Measurements from ENCODE around the gene GPBAR1. TPM values are rescaled to one million over a fixed set of nuclear protein-coding genes. Genes with fewer than 3 reads are reported as not detected.

Gene GPBAR1
- total RNA-seq, 1 experiment from 2014 or later, result not detected

DNA sequence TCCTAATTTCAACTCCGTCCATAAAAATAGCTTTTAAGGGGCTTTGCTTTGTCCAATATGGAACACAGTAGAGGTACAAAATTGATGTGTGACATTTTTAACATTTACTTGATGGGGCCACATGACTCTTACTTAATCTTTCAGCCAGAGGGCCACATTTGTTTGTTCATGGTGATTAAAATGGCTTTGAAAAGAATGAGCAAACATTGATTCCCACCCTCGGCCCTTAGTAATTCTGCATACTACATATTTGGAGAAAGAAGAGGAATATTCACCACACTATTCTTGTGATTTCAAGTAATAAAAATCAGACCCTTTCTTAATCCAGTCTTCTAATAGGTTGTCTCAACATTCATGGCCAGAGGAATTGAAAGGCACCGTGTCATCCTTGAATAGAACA is 26.3 kb upstream of the GPBAR1 start:
- in situ Hi-C loops (cut with HindIII; ENCODE audit: low pct_unique_long_range_greater_than_20kb, low sequenced_read_pairs), result no loop called here
- DNase-seq (ENCODE audit: low read depth, low spot score), result no peak

DNA sequence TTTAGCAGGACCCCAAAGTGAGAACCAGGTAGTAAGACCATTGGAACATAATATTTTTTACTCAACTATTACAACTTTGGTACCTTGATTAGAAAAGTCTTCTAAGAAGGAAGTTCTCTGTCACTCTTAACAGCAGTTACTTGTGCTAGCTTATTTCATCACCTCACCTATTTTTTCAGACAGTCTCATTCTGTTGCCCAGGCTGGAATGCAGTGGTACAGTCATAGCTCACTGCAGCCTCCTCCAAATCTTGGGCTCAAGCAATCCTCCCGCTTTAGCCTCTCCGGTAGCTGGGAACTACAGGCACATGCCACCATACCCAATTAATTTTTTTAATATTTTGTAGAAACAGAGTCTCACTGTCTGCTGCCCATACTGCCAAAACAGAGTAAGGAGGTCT is 25.8 kb upstream of the GPBAR1 start:
- in situ Hi-C loops (cut with HindIII; ENCODE audit: low pct_unique_long_range_greater_than_20kb, low sequenced_read_pairs), result no loop called here
- no peak for DNase-seq (ENCODE audit: low read depth, low spot score)

DNA sequence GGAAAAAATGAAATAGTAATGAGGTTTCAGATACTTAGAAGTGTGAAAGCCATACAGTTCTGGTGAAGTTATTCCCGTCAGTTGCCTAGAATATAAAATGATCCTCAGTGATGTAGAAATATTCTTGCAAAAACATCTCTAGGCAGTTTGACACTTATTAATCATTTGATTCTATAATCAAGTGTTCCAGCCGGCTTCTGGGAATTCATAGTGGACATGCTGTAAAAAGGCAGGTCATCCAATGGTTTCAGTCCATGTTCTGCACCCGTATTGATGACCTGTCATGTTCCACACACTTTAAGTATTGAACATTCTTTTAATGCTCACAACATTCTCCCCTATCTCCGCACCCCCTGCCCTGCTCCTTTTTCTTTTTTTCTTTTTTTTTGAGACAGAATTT is 24.0 kb upstream of the GPBAR1 start:
- DNase-seq (ENCODE audit: low read depth, low spot score), result no peak
- in situ Hi-C loops (cut with HindIII; ENCODE audit: low pct_unique_long_range_greater_than_20kb, low sequenced_read_pairs), result no loop called here

DNA sequence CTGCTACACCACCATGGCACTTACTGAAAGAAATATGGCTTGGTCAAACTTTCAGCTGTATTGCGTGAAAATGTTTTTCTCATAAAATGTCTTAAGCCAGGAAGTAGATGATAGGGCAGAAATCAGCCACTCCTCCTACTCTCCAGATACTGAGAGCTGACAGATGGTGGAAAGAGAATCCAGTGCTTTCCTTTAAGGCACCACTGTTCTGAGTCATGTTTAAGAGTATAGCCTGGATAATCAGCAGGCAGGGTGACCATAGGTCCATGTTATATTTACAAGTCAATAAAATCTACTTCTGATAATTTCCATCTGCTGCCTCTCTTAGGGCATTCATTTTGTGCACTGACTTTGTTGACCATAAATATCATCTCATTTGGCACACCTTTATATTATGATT is 21.9 kb upstream of the GPBAR1 start:
- no peak for DNase-seq (ENCODE audit: low read depth, low spot score)
- in situ Hi-C loops (cut with HindIII; ENCODE audit: low pct_unique_long_range_greater_than_20kb, low sequenced_read_pairs), result no loop called here

DNA sequence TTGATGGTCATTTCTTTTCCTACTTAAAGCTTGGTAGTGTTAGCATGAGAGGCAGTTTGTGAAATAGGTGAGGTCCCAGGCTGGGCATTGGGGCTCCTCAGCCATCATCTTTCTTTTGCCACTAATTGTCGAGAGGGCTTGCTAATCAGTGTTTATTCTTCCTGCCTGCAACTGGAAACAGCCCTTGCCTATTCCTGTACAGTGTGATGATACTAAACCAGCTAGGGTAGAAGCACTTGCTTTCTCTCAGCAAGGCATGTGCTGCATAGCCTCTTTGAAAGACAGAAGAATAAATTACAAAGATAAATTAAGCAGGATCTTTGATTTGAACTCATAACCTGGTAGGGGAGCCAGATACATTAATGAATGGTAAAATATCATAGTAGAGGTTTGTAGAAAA is 16.6 kb upstream of the GPBAR1 start:
- in situ Hi-C loops (cut with HindIII; ENCODE audit: low pct_unique_long_range_greater_than_20kb, low sequenced_read_pairs), result no loop called here

DNA sequence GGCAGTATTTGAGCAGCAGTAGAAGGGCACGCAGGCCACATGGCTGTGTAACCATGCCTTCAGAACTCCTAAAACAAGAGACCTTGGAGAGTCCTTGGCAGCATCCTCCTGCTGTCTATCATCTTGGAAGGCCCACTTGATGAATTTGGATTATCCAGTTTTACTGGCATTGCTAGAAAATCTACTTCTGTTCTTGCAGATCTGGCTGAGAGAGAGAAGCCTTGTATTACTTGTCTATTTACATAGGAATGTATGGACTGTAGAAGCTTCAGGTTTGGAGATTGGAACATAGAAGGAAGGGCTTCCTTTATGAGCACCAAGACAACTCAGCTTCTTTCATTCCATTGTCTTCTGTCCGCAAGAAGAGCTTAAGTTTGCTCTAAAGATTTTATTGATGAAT is 16.1 kb upstream of the GPBAR1 start:
- in situ Hi-C loops (cut with HindIII; ENCODE audit: low pct_unique_long_range_greater_than_20kb, low sequenced_read_pairs), result no loop called here

More for the DNA sequence above, 16.6 kb upstream of the GPBAR1 start:
- DNase-seq (ENCODE audit: low read depth, low spot score), result no peak

DNA sequence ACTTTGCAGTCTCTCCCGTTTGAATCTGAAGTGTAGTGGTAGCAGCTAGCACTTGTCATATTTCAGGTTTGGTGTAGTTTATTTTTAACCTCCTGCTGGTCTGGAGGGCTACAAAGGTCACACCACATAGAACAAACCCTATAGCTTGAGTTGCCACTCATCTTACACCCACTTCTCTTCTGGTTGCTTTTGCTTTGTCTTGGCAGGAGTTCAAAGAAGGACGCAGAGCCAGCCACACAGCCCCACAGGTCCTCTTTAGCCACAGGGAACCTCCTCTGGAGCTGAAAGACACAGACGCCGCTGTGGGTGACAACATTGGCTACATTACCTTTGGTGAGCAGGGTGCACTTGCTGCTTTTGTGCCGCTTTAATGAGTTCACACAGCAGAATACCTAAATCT is 15.6 kb upstream of the GPBAR1 start:
- DNase-seq (ENCODE audit: low read depth, low spot score), result no peak
- in situ Hi-C loops (cut with HindIII; ENCODE audit: low pct_unique_long_range_greater_than_20kb, low sequenced_read_pairs), result no loop called here

More for the DNA sequence above, 16.1 kb upstream of the GPBAR1 start:
- DNase-seq (ENCODE audit: low read depth, low spot score), result no peak

DNA sequence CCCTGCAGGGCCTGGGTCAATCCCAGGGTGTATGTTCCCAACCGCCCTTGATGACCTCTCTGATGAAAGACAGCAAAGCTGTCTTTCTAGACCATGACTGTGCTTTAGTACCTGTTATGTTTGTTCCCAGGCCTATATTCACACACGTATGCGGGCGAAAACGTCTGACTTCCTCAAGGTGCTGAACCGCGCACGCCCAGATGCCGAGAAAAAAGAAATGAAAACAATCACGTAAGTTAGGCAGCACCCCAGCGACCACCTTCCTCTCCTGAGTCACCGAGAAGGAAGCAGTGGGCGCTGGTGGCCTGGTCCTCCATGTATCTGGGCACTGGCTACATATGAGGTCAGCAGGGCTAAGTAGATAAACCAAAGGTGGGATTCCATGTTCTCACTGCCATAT is 11.1 kb upstream of the GPBAR1 start:
- in situ Hi-C loops (cut with HindIII; ENCODE audit: low pct_unique_long_range_greater_than_20kb, low sequenced_read_pairs), result no loop called here
- no peak for DNase-seq (ENCODE audit: low read depth, low spot score)

DNA sequence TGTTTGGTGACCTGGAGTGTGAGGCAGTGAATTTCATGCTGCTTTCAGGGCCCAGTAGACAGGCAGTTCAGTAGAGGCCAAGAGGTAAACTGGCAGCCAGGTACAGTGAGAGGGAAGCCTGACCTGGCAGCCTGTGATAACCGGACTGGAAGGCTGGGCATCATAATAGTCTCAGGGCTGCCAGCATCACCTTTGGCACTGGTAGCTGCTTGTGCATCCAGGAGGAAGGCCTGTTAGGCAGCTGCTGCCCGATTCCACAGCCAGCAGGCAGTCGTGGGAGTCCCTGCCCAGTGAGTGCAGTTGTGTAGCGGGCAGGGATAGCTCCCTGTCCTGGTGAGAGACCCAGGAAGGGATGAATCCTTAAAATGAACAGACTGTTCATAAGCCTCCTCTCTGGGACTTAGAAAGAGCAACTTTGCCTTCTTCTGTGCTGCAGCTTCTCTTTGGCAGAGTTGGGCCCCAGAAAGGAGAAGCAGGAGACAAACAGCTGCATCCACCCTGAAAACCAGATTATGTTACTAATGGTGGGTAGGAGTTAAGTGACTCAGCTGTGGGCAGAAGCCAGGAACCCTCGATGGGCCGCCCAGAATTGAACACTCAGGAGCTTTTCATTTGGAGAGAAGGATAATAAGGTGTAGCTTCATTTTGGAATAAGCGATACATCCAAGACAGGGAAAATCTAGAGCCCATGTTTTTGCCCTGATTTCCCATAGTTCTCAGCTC is 8.1 kb upstream of the GPBAR1 start:
- in situ Hi-C loops (cut with HindIII; ENCODE audit: low pct_unique_long_range_greater_than_20kb, low sequenced_read_pairs), result no loop called here
- DNase-seq (ENCODE audit: low read depth, low spot score), result no peak

DNA sequence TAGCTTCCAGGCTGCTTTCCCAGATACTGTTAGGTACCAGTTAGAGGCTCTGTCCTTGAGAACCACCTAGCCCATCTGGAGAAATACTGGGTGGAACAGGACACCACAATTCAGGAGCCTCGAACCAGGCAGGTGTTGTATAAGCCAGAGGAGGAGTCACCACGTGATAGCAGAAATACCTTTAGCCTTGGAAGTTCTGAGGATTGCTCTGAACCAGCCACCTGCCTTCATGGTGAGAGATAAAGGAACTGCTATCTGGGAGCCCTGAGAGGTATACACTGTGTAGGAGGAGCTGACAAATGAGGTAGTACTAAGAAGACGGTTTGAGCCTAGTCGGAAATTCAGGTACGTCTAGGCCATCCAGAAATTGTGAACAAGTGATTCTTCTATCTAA is 7.6 kb upstream of the GPBAR1 start:
- no peak for DNase-seq (ENCODE audit: low read depth, low spot score)
- in situ Hi-C loops (cut with HindIII; ENCODE audit: low pct_unique_long_range_greater_than_20kb, low sequenced_read_pairs), result no loop called here

DNA sequence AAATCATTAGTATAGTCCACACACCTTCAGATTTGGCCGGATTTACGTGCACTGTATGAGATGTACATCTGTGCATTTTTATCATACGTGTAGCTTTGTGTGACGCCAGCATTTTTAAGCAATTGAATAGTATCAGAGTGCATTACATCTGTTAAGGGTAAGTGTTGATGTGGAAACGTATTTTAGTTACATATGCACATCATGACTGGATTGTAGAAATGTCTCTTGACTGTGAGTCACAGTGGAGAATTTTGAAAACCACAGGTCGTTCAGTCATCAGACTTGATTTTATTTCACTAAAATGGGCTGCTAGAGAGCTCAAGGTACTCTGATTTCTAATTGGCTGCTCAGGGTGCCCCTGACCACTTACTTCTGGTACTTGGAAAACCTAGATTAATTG is 5.4 kb upstream of the GPBAR1 start:
- in situ Hi-C loops (cut with HindIII; ENCODE audit: low pct_unique_long_range_greater_than_20kb, low sequenced_read_pairs), result no loop called here
- DNase-seq (ENCODE audit: low read depth, low spot score), result no peak

DNA sequence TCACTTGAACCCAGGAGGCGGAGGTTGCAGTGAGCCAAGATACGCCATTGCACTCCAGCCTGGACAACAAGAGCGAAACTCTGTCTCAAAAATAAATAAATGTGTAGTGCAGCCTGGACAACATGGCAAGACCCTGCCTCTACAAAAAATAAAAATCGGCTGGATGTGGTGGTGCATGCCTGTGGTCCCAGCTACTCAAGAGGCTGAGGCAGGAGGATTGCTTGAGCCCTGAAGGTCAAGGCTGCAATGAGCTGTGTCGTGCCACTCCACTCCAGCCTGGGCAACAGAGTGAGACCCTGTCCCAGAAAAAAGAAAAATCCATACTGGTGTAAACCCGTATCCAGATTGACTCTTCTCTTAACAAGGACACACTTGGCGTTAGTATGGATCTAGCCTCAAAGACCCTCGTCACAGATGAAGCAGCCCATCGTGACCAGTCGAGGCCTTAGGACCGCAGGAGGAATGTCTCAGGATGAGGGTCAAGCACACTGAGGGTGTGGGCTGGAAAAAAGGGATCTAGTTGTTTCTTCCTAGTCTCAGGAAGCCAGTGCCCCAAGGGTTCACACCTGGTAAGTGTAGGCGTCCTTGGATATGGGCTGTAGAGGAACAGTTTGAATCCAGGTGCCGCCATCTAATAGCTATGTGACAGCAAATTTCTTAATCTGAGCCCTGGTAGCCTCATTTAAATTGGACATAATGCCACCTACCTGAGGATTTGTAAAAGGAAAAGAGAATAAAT is 4.0 kb upstream of the GPBAR1 start:
- in situ Hi-C loops (cut with HindIII; ENCODE audit: low pct_unique_long_range_greater_than_20kb, low sequenced_read_pairs), result no loop called here

DNA sequence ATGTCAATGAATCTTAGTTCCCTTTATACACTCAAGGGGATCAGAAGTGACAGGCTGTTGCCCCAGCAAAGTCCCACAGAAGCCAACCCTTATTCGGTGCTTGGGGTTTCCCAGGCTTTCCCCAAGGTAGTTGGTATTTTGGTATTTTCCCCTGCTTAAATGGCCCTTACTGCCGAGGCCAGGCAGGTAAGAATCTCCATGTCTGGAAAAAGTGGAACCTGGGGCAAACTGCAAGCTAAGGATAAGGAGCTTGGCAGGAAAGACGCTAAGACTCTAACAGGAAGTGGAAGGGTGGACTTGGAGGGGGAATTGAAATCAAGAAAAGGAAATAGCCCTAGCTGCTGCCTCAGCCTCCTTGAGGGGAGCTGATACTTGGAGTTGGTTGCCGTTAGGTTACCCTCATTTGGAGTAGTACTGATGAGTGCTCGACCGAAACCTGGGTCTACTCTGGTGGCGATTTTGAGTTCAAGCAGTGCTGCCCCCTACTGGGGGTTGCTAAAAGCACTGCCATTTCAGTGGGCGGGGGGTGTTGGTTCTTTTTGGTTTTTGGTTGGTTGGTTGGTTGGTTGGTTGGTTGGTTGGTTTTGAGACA is 3.3 kb upstream of the GPBAR1 start:
- DNase-seq (ENCODE audit: low read depth, low spot score), result peak; percentile 74
- in situ Hi-C loops (cut with HindIII; ENCODE audit: low pct_unique_long_range_greater_than_20kb, low sequenced_read_pairs), result no loop called here

More for the DNA sequence above, 4.0 kb upstream of the GPBAR1 start:
- DNase-seq (ENCODE audit: low read depth, low spot score), result no peak

DNA sequence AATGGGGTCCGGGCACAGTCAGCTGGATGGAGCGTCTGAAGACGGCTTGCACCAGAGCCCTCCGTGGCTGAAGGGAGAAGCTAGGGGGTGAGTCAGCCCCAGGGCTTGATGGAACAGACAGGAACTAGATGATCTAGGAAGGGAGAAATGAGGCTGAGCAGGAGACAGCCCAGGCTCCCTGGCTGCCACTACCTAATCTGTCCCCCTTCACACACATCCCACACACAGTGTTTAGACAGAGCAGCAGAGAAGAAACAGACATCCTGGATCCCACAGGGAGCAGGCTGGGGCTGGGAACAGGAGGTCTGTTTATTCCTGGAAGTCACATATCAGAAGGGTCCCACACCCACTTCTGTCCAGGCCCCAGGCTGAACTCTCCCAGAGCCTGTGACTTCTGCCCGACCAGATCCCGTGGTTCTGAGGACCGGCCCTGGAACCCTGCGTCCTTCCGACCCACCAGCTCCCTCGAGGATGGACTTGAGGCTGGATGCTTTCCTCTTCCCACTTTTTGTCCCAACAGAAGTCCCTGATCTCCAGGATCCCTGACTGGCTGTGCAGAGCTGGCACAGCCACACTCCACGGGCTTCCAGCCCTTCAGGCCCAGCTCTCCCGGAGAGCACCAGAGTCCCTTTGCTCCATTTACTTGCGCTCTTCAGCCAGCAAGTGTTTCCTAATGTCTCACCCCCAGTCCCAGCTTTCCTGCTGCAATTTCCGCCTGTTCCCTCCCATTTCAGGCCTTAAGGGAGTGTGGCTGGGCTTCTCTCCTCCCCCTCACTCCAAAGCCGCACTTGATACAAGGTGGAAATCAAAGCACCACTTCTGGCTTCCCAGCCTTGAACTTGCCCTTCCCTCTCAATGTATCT is 1.5 kb upstream of the GPBAR1 start:
- in situ Hi-C loops (cut with HindIII; ENCODE audit: low pct_unique_long_range_greater_than_20kb, low sequenced_read_pairs), result no loop called here
- no peak for DNase-seq (ENCODE audit: low read depth, low spot score)

DNA sequence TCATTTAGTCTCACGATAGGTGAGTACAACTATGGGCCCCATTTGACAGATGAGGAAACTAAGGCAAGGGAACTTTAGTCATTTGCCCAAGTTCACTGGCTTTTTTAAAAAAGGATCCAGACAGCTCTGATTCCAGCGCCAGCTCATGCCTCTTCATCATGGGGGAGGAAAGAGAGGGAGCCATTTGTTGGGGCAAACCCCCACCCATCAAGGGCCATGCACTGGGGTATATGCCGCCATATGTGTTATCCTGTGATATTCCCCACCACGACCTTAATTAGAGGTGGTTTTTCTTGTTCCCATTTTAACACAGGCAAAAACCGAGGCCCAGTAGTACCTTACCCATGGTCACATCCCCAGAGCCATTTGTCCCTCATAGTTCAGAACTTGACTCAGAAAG is 649 bp upstream of the GPBAR1 start:
- in situ Hi-C loops (cut with HindIII; ENCODE audit: low pct_unique_long_range_greater_than_20kb, low sequenced_read_pairs), result no loop called here
- DNase-seq (ENCODE audit: low read depth, low spot score), result no peak

DNA sequence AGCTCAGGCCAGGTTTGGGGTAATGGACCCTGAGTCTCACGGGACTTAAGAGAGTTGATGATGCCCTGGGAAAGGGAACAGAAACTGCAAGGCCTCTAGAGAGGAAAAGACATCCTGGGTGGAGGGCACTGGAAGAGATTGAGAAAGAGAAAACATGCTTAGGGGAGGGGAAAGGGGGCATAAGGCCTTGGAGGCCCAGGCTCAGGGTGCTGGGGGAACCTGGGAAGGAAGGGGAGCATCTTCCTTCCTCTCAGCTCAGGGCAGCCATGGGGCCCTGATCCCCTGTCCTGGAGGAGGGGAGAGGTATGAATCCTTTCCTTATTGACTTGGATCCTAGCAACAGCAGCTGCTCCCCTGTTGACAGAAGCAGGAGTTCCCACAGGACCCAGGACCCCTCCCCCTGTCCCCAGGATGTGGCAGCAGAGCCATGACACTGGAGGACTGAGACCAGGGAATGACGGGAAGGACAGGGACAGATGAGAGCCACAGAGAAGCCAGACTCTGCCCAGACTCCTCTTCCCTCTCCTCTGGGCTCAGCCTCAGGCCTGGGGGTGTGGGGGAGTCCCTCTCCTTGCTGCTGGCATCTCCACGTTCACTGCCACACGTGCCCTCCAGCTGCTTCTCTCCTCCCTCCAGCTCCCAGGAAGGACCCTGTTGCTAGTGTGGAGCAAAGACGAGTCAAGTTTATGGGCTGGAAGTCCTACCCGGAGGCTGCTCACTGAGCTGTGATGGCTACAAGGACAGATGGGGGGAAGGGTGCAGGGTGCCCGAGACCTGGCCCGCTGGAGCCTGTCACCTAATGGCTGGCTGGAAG is 815 bp downstream of the GPBAR1 start:
- in situ Hi-C loops (cut with HindIII; ENCODE audit: low pct_unique_long_range_greater_than_20kb, low sequenced_read_pairs), result no loop called here
- DNase-seq (ENCODE audit: low read depth, low spot score), result no peak

DNA sequence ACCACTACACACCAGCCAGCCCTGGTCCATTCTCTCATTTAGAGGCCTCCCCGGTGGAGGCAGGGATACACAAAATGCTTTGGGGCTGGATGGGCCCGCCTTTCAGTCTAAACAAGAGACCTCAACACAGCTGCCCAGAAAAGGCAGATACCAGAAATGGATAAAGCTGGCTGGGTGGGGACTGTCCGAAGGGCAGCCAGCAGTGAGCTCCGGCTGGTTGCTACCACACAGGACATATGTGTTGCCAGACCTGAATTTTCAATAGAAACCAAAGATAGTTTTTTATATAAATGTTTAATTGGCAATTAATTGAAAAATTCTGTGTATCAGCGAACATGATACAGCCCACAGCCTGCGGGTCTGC is 1.4 kb downstream of the GPBAR1 start:
- no peak for DNase-seq (ENCODE audit: low read depth, low spot score)
- in situ Hi-C loops (cut with HindIII; ENCODE audit: low pct_unique_long_range_greater_than_20kb, low sequenced_read_pairs), result no loop called here

Data from SK-MEL-5 (cell line).